MM.1S (cell line): Measurements from ENCODE around the gene ASPHD2.

Experiments
- DNase-seq: peaks from one replicate; pipeline ENCODE4 v3.0.0-alpha.2; 2015
- H2AFZ ChIP-seq: fragments of 300-600 bp; sonication (generic); 2 replicates; pipeline ENCODE4 v1.6.0; 2016; ENCODE audit warnings: antibody characterized with exemption, low read length
- H3F3A ChIP-seq: fragments of 300-600 bp; sonication (generic); 2 replicates; pipeline ENCODE4 v1.6.1; 2016; ENCODE audit warnings: mild to moderate bottlenecking, antibody characterized with exemption, low read length, moderate library complexity, mixed read lengths; ENCODE audit not compliant: insufficient read depth
- H3K27ac ChIP-seq: fragments of 300-600 bp; sonication (generic); 2 replicates; pipeline ENCODE4 v1.5.1; 2016; ENCODE audit warnings: mild to moderate bottlenecking, low read length
- H3K27me3 ChIP-seq: fragments of 300-600 bp; sonication (generic); replicated peaks from 2 replicates; pipeline ENCODE4 v1.6.0; 2016; ENCODE audit warnings: low read length; ENCODE audit not compliant: insufficient read depth
- H3K36me3 ChIP-seq: fragments of 300-600 bp; sonication (generic); replicated peaks from 2 replicates; pipeline ENCODE4 v1.6.1; 2016; ENCODE audit warnings: mild to moderate bottlenecking, low read length, mixed read lengths; ENCODE audit not compliant: insufficient read depth
- H3K4me1 ChIP-seq: fragments of 300-600 bp; sonication (generic); 2 replicates; pipeline ENCODE4 v1.6.1; 2016; ENCODE audit warnings: low read length, mixed read lengths
- H3K4me2 ChIP-seq: fragments of 300-600 bp; sonication (generic); 2 replicates; pipeline ENCODE4 v1.6.0; 2016; ENCODE audit warnings: low read depth, low read length
- H3K4me3 ChIP-seq: fragments of 300-600 bp; sonication (generic); 2 replicates; pipeline ENCODE4 v1.5.1; 2016; ENCODE audit warnings: low read length, mixed read lengths
- H3K79me2 ChIP-seq: fragments of 300-600 bp; sonication (generic); 2 replicates; pipeline ENCODE4 v1.6.1; 2016; ENCODE audit warnings: mixed run types, low read length, mixed read lengths
- H3K9ac ChIP-seq: fragments of 300-600 bp; sonication (generic); 2 replicates; pipeline ENCODE4 v1.6.1; 2016; ENCODE audit warnings: low read length, mixed read lengths
- H3K9me2 ChIP-seq: fragments of 300-600 bp; sonication (generic); replicated peaks from 2 replicates; pipeline ENCODE4 v1.6.1; 2016; ENCODE audit warnings: mild to moderate bottlenecking, low read length, mixed read lengths; ENCODE audit not compliant: insufficient read depth
- H3K9me3 ChIP-seq: fragments of 300-600 bp; sonication (generic); replicated peaks from 2 replicates; pipeline ENCODE4 v1.6.1; 2016; ENCODE audit warnings: mild to moderate bottlenecking, low read length, mixed read lengths; ENCODE audit not compliant: insufficient read depth
- H4K20me1 ChIP-seq: fragments of 300-600 bp; sonication (generic); 2 replicates; pipeline ENCODE4 v1.6.1; 2016; ENCODE audit warnings: mild to moderate bottlenecking, low read length, moderate library complexity, mixed read lengths; ENCODE audit not compliant: insufficient read depth
- CTCF ChIP-seq: fragments of 300-600 bp; sonication (generic); IDR thresholded peaks from 2 replicates; pipeline ENCODE4 v1.5.1; 2016; ENCODE audit warnings: antibody characterized with exemption, low read length, mixed read lengths
- EZH2 ChIP-seq: fragments of 300-600 bp; sonication (generic); optimal IDR thresholded peaks from 2 replicates; pipeline ENCODE3; 2017; ENCODE audit warnings: low read depth, mild to moderate bottlenecking, antibody characterized with exemption, low read length, mixed read lengths
- EZH2phosphoT487 ChIP-seq: fragments of 300-600 bp; sonication (generic); IDR thresholded peaks from 2 replicates; pipeline ENCODE4 v1.6.1; 2018; ENCODE audit warnings: antibody characterized with exemption, low read length

ASPHD2 gene

GRCh38 chr22:26492220-26492619, 63.2 kb downstream of the ASPHD2 start:
- H3K36me3 ChIP-seq: peaks cover 19% of the 10 kb centered on the region
- no peaks in the 10 kb centered on the region for H3K9me3 ChIP-seq
- H3K4me3 ChIP-seq: no peak overlapping the region
- no peak overlapping the region for H3K4me2 ChIP-seq
- no peak overlapping the region for H3K9ac ChIP-seq
- TF ChIP-seq EZH2phosphoT487 (no peak), EZH2 (no peak), CTCF (no peak)
- H2AFZ ChIP-seq: no peak overlapping the region
- H4K20me1 ChIP-seq: no peaks in the 10 kb centered on the region
- no peaks in the 10 kb centered on the region for H3K27me3 ChIP-seq
- no peak overlapping the region for H3K27ac ChIP-seq
- no peaks in the 10 kb centered on the region for H3K4me1 ChIP-seq
- no peak for DNase-seq
- no peaks in the 10 kb centered on the region; the same call in 1 of the 2 replicates for H3F3A ChIP-seq
- H3K79me2 ChIP-seq: peaks cover 47% of the 10 kb centered on the region
- no peaks in the 10 kb centered on the region for H3K9me2 ChIP-seq

GRCh38 chr22:26494506-26494905, 65.4 kb downstream of the ASPHD2 start:
- H3K9me3 ChIP-seq: no peaks in the 10 kb centered on the region
- H3K4me2 ChIP-seq: no peak overlapping the region
- H3K27ac ChIP-seq: no peak overlapping the region
- TF ChIP-seq EZH2 (no peak), EZH2phosphoT487 (no peak), CTCF (no peak)
- H3K4me1 ChIP-seq: no peaks in the 10 kb centered on the region
- H3K79me2 ChIP-seq: peaks cover 52% of the 10 kb centered on the region
- H4K20me1 ChIP-seq: no peaks in the 10 kb centered on the region
- peaks cover 22% of the 10 kb centered on the region for H3K36me3 ChIP-seq
- no peak overlapping the region for H3K4me3 ChIP-seq
- no peaks in the 10 kb centered on the region; the same call in 1 of the 2 replicates for H3F3A ChIP-seq
- no peaks in the 10 kb centered on the region for H3K27me3 ChIP-seq
- H2AFZ ChIP-seq: no peak overlapping the region
- H3K9ac ChIP-seq: no peak overlapping the region
- no peaks in the 10 kb centered on the region for H3K9me2 ChIP-seq
- DNase-seq: no peak
